ENCODE data around the gene SLC43A3. TPM values are rescaled to one million over a fixed set of nuclear protein-coding genes. Genes with fewer than 3 reads are reported as not detected.

The SLC43A3 gene
- 27.2 TPM for polyA plus RNA-seq (ENCODE audit: insufficient read length)
- long read RNA-seq, donor 1, partial matches to known transcripts: 0 of 2 reads
- long read RNA-seq, donor 1, other reads (novel, unspliced or antisense): 0 of 2 reads
- long read RNA-seq, donor 2, partial matches to known transcripts: 0 of 6 reads
- long read RNA-seq, donor 2, other reads (novel, unspliced or antisense): 0 of 6 reads
- long read RNA-seq, donor 3, partial matches to known transcripts: 0 of 7 reads
- long read RNA-seq, donor 3, other reads (novel, unspliced or antisense): 0 of 7 reads
- long read RNA-seq, donor 4, partial matches to known transcripts: 0 of 1 reads
- long read RNA-seq, donor 4, other reads (novel, unspliced or antisense): 0 of 1 reads
- long read RNA-seq, donor 5, transcript SLC43A3-226 (1 exons, 1,796 nt): major isoform, 5 of 11 reads
- long read RNA-seq, donor 5, partial matches to known transcripts: 0 of 11 reads
- long read RNA-seq, donor 5, other reads (novel, unspliced or antisense): 0 of 11 reads
- long read RNA-seq, donor 6, partial matches to known transcripts: 0 of 4 reads
- long read RNA-seq, donor 6, other reads (novel, unspliced or antisense): 0 of 4 reads
- long read RNA-seq, donor 7, partial matches to known transcripts: 5 of 12 reads
- long read RNA-seq, donor 7, other reads (novel, unspliced or antisense): 0 of 12 reads
- long read RNA-seq, donor 8, partial matches to known transcripts: 0 of 3 reads
- long read RNA-seq, donor 8, other reads (novel, unspliced or antisense): 0 of 3 reads

DNA sequence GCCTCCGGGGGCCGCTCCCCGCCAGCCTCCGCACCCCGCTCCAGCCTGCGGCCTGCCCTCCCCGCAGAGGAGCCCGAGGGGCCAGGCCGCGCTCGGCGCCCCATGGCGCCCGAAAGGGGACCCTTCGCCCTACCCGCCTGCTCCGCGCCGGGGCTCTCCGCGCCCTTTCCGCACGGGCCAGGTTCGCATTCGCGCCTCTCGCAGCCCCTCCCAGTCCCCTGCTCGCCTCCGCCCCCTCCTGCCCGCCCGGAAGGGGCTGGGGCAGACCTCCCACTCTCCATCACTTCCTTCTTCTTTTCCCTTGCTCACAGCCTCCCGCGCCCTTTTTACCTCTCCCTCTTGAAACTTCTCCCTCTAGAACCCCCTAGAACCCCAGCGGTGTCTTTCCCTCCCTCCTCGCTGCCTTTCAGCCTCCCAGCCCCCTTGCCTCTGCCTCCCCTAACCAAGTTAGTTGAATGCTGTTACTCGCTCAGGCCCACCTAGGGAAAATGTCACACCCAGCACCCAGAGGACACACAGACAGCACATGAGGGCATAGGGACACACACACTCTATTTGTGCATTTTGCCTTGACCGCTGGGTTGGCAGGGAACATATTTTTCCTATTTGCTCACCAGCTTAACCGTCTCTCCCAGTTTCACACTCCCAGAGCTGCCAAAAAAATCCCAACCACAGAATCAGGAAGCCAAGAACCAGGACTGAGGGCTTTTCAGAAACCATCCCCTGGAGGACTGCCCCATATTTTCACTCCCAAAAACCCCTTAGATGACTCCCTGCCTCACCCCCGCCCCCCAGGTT is at the start of gene SLC43A3:
SLC43A3 (minus strand) TSS at position 193 of the 798 bp plus-strand sequence. CDS start 949 bp downstream, outside the sequence.
- DNase-seq: peak; percentile 62

GRCh38 chr11:57476047-57476756 is 49.3 kb upstream of the SLC43A3 start:
- no peak for DNase-seq

- no peak for DNase-seq
These were observed 48.7 kb upstream of the SLC43A3 start for GRCh38 chr11:57475671-57476046.

DNA sequence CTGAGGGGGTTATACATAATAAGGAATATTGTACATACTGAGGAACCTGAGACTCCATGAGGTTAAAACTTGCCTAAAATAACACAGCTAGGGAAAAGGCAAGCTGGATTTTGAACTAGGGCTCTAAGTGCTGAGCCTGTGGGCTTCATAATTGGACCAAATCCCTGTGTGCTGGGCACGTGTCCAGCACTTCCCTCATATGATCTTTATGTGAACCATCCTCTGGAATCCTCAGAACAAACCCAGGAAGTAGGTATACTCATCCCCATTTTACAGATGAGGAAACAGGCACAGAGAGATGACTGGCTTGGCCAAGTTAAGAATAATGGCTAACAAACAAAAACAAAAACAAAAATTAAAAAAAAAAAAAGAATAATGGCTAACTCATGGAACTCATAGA is 48.3 kb upstream of the SLC43A3 start:
- DNase-seq: no peak

DNA sequence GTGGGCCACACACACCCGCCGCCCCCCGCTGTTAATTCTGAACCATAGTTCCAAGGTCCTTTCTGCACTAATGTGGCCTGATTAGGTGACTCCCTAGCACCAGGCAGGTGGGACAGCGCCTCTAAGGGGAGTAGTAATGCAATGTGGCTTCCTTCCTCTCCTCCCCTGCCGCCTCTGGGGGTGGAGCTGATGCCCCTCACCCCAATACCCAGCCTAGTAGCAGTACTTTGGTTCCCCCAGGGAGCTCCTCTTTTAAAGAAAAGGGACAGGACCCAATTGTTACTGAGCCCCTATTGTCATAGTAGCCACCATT is 47.8 kb upstream of the SLC43A3 start:
- DNase-seq: no peak

DNA sequence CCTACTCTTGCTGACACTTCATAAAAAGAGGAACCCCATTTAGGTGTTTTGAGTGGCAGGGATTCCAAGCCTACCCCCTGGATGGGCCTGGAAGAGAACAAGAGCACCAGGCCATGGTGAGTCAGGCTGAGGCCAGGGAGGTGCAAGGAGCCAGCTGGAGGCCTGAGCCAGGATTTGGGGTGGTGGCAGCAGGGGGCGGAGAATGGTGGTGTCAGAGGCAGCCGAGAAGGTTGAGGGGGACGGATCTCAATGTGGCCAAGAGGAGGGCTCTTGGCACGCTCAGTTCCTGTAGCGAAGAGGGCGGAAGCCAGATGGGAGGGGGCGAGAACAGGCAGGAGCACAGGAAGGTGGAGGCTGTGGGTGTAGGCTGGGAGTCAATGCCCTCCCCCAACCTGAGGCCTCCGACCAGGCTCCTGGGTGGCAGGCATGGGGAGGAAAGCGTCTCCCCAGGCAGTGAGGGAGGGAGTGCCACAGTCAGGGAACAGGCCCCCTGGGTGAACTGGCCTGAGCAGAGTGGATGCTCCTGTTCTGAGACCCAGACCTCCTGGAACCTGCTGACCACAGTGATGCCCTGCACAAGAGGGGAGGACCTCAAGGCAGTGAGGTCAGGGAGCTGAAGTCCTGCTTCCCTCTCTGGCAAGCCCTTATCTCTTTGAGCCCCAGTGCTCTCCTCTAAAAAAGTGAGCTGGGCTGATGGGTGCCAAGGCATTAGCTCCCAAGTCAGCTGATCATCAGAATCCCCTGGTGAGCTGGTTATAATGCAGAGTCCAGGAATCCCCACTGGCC is 47.3 kb upstream of the SLC43A3 start:
- DNase-seq: no peak

GRCh38 chr11:57473285-57473841 is 46.4 kb upstream of the SLC43A3 start:
- DNase-seq: no peak

GRCh38 chr11:57471496-57471895 is 44.6 kb upstream of the SLC43A3 start:
- DNase-seq: no peak

DNA sequence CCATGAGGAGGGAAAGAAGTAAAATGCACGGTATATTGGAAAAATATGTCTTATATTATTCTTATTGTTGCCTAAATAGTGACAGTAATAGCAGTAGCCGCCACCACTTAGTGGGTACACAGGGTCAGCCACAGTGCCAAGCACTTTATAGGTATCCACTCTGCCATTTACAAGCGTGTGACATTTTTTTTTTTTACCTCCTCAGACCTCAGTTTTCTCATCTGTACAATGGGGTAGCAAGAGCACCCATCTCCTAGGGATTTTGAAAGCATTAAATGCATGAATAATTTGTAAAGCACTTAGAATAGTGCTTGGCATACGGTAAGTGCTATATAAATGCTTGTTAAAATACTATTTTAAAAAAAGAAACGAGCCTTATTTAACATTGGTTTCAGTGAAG is 42.3 kb upstream of the SLC43A3 start:
- no peak for DNase-seq

- DNase-seq: no peak
These were observed 41.4 kb upstream of the SLC43A3 start for GRCh38 chr11:57468276-57468675.

DNA sequence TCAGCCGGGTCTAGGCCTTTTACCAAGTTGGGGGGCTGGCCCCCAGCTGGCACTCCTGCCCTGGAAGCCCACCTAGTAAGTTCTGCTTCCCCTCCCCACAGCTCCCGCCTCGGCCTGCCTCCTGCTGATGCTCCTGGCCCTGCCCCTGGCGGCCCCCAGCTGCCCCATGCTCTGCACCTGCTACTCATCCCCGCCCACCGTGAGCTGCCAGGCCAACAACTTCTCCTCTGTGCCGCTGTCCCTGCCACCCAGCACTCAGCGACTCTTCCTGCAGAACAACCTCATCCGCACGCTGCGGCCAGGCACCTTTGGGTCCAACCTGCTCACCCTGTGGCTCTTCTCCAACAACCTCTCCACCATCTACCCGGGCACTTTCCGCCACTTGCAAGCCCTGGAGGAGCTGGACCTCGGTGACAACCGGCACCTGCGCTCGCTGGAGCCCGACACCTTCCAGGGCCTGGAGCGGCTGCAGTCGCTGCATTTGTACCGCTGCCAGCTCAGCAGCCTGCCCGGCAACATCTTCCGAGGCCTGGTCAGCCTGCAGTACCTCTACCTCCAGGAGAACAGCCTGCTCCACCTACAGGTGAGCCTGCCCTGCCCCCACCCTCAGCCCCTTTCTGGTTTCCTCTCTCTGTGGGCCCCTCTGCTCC is 40.7 kb upstream of the SLC43A3 start:
- DNase-seq: no peak

DNA sequence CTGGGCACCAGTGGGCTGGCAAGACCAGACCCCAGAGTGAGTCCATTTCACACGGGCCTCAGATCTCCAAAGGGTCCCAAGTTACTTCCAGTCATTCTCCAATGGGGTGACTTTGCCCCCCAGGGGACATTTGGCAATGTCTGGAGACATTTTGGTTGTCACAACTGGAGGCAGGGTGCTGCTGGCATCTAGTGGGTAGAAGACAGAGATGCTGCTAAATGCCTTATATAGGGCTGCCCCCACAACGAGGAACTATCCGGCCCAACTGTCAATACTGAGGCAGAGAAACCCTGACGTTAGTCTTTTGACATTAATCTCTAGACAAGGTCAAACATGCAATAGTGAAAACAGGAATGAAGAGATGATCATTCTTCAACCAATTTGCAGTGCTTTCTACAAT is 39.8 kb upstream of the SLC43A3 start:
- no peak for DNase-seq

- DNase-seq: no peak
These were observed 37.7 kb upstream of the SLC43A3 start for GRCh38 chr11:57464539-57465181.

GRCh38 chr11:57463671-57464538 is 37.0 kb upstream of the SLC43A3 start:
- no peak for DNase-seq

- no peak for DNase-seq
These were observed 35.7 kb upstream of the SLC43A3 start for GRCh38 chr11:57462597-57462996.

DNA sequence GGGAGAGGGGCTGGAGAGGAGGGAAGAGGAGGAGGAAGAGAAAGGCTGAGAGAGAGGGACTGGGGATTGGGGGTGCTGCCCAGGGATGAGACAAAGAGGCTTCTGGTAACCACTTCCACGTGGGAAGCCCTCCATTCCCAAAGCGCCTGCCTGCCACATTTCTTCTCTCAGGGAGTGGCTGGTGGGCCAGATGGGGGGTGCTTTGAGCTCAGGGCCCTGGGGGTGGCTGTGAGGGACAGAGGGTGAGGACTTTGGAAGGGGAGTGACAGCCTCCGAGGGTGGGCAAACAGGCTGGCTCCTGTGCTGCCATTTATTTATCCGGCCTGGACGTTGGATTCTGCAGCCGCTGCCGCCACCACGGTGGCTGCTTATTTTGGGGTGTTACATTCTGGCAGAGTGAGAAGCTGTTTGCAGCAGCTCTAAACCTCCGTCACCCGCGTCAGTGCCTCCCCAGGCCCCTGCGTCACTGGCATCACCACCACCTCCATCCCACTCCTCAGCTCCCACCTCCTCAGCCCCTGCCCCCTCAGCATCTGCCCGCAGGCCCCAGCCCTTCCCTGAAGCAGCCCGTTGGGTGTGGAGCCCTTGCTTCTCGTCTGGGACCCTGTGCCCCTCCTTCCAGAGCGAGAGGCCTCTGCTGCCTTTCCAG is 35.0 kb upstream of the SLC43A3 start:
- no peak for DNase-seq

GRCh38 chr11:57460758-57461749 is 34.1 kb upstream of the SLC43A3 start:
- no peak for DNase-seq

Measured in left kidney (tissue), 8 donors.